Uterus (tissue), 4 donors: ENCODE measurements around the gene BSND. TPM values are rescaled to one million over a fixed set of nuclear protein-coding genes. Genes with fewer than 3 reads are reported as not detected.

Source experiments
- DNase-seq, 2 donors: peaks; one replicate each; pipeline ENCODE4 v3.0.0-alpha.2; 2019 to 2020
- H3K27ac ChIP-seq, 2 donors: fragments of 200-600 bp; sonication (generic); 1 replicate in 1 of 2; 2 replicates in 1 of 2; pipeline ENCODE4 v1.5.1; 2016 to 2018
- H3K27me3 ChIP-seq, 2 donors: fragments of 200-600 bp; sonication (generic); one replicate each; pipeline ENCODE4 v1.5.1; 2018 to 2019; ENCODE audit warnings: control low read depth in 1 of 2
- H3K36me3 ChIP-seq, 2 donors: fragments of 200-600 bp; sonication (generic); one replicate each; pipeline ENCODE4 v1.5.1; 2019; ENCODE audit warnings: control low read depth in 1 of 2
- H3K4me1 ChIP-seq, 2 donors: fragments of 200-600 bp; sonication (generic); one replicate each; pipeline ENCODE4 v1.5.1; 2018 to 2019; ENCODE audit warnings: control low read depth in 1 of 2
- H3K4me3 ChIP-seq, 2 donors: fragments of 200-600 bp; sonication (generic); 1 replicate in 1 of 2; 2 replicates in 1 of 2; pipeline ENCODE4 v1.5.1; 2018 to 2019; ENCODE audit warnings: mild to moderate bottlenecking in 1 of 2
- H3K9me3 ChIP-seq, 2 donors: fragments of 200-600 bp; sonication (generic); one replicate each; pipeline ENCODE4 v1.5.1; 2019; ENCODE audit warnings: control low read depth in 1 of 2
- CTCF ChIP-seq, 4 experiments: fragments of 200-600 bp in 2 of 4; fragments of 450-650 bp in 2 of 4; sonication (generic) in 2 of 4; IDR thresholded peaks; one replicate each; pipeline ENCODE4 v1.5.1; 2016 to 2019; ENCODE audit warnings: antibody characterized with exemption in 4 of 4, mild to moderate bottlenecking in 2 of 4, moderate library complexity in 1 of 4
- POLR2A ChIP-seq, 2 donors: fragments of 450-650 bp; IDR thresholded peaks; one replicate each; pipeline ENCODE4 v1.6.1; 2016; ENCODE audit warnings: antibody characterized with exemption in 2 of 2, mild to moderate bottlenecking in 1 of 2, moderate library complexity in 1 of 2
- intact Hi-C: fragments of 100-400 bp; cut with DNase I; formaldehyde crosslinking; loops from one replicate; pipeline ENCODE4 v1.15.1; 2023; ENCODE audit warnings: low total_unique reads
- total RNA-seq, 4 donors: library from RNA; depleted of rRNA in 3 of 4; stranded (reverse); fragments of >200 nt in 3 of 4; gene quantifications; one replicate each; pipeline versions ENCODE4 v1.1.0 to v1.2.4, GENCODE V29; 2014 to 2023
- donor health status: DM: yes; HTN: yes; CAD: no.

The BSND gene
- total RNA-seq, 4 donors from 2014 or later: not detected

- Histone ChIP-seq H3K27me3 (no peaks in the 10 kb centered on the region), H3K4me1 (no peaks in the 10 kb centered on the region), H3K36me3 (no peaks in the 10 kb centered on the region), H3K4me3 (no peak overlapping the region), H3K9me3 (no peaks in the 10 kb centered on the region), H3K27ac (no peak overlapping the region)
- no peak for TF ChIP-seq POLR2A (IDR thresholded peaks at IDR 0.05)
- TF ChIP-seq CTCF (IDR thresholded peaks at IDR 0.05): no peak
- no peak for DNase-seq
- intact Hi-C loops: no loop called here
Measured at GRCh38 chr1:55002686-55003085, 4.0 kb downstream of the BSND start.

- Histone ChIP-seq H3K9me3 (no peaks in the 10 kb centered on the region), H3K4me3 (no peak overlapping the region), H3K27ac (no peak overlapping the region), H3K27me3 (no peaks in the 10 kb centered on the region), H3K4me1 (no peaks in the 10 kb centered on the region), H3K36me3 (no peaks in the 10 kb centered on the region)
- TF ChIP-seq POLR2A (IDR thresholded peaks at IDR 0.05) (no peak), CTCF (IDR thresholded peaks at IDR 0.05) (no peak)
- intact Hi-C loops: no loop called here
- DNase-seq: no peak
Measured at GRCh38 chr1:55005351-55006140, 6.8 kb downstream of the BSND start.

GRCh38 chr1:55006931-55007330 lies 8.2 kb downstream of the BSND start:
- Histone ChIP-seq H3K27me3 (no peaks in the 10 kb centered on the region), H3K36me3 (no peaks in the 10 kb centered on the region), H3K9me3 (no peaks in the 10 kb centered on the region), H3K4me1 (no peaks in the 10 kb centered on the region), H3K27ac (no peak overlapping the region), H3K4me3 (no peak overlapping the region)
- intact Hi-C loops: no loop called here
- DNase-seq: no peak
- no peak for TF ChIP-seq POLR2A (IDR thresholded peaks at IDR 0.05)
- TF ChIP-seq CTCF (IDR thresholded peaks at IDR 0.05): no peak

- Histone ChIP-seq H3K27me3 (no peaks in the 10 kb centered on the region), H3K4me1 (no peaks in the 10 kb centered on the region), H3K36me3 (no peaks in the 10 kb centered on the region), H3K4me3 (no peak overlapping the region), H3K27ac (no peak overlapping the region), H3K9me3 (no peaks in the 10 kb centered on the region)
- no peak for DNase-seq
- intact Hi-C loops: no loop called here
- no peak for TF ChIP-seq POLR2A (IDR thresholded peaks at IDR 0.05)
- TF ChIP-seq CTCF (IDR thresholded peaks at IDR 0.05): no peak
Measured at GRCh38 chr1:55007625-55008024, 8.9 kb downstream of the BSND start.

GRCh38 chr1:55010194-55010886 lies 11.6 kb downstream of the BSND start:
- no peak overlapping the region for H3K27ac ChIP-seq
- H3K4me1 ChIP-seq: no peaks in the 10 kb centered on the region
- H3K36me3 ChIP-seq: no peaks in the 10 kb centered on the region
- TF ChIP-seq POLR2A (IDR thresholded peaks at IDR 0.05) (no peak), CTCF (IDR thresholded peaks at IDR 0.05) (no peak)
- no peak for DNase-seq
- H3K27me3 ChIP-seq: no peaks in the 10 kb centered on the region
- no peaks in the 10 kb centered on the region for H3K9me3 ChIP-seq
- intact Hi-C loops: no loop called here
- H3K4me3 ChIP-seq: no peak overlapping the region
